GM21367 (cell line): ENCODE measurements around the gene DNAJC17.

Experiments used
- ATAC-seq: cut with Tn5 transposase; IDR thresholded peaks from one replicate; pipeline ENCODE4 v1.9.1; 2021; ENCODE audit not compliant: unreplicated experiment

DNAJC17 gene

GRCh38 chr15:40807028-40807887 is at the start of gene DNAJC17, which contains the start of gene ZFYVE19:
Gene DNAJC17 (minus strand): TSS chr15:40807473. CDS start chr15:40807446, 27 bp downstream.
Gene ZFYVE19 (plus strand): TSS chr15:40807089. CDS start chr15:40807590, 501 bp downstream.
- peak; percentile 83 for ATAC-seq

- no peak for ATAC-seq
Measured at GRCh38 chr15:40856746-40857145, 49.5 kb upstream of the DNAJC17 start.

GRCh38 chr15:40855706-40856234 is 48.5 kb upstream of the DNAJC17 start:
- no peak for ATAC-seq

- ATAC-seq, result no peak
Measured at GRCh38 chr15:40854161-40854560, 46.9 kb upstream of the DNAJC17 start.

GRCh38 chr15:40853241-40853890 is 46.1 kb upstream of the DNAJC17 start:
- ATAC-seq, result no peak

- ATAC-seq, result no peak
Measured at GRCh38 chr15:40852529-40852928, 45.3 kb upstream of the DNAJC17 start.

- ATAC-seq, result no peak
Measured at GRCh38 chr15:40850576-40851112, 43.4 kb upstream of the DNAJC17 start.

- ATAC-seq, result peak; percentile 58
Measured at GRCh38 chr15:40847223-40847961, 40.1 kb upstream of the DNAJC17 start.

GRCh38 chr15:40846841-40847222 is 39.6 kb upstream of the DNAJC17 start:
- ATAC-seq, result no peak

- no peak for ATAC-seq
Measured at GRCh38 chr15:40845511-40846284, 38.4 kb upstream of the DNAJC17 start.

GRCh38 chr15:40845036-40845435 is 37.8 kb upstream of the DNAJC17 start:
- ATAC-seq, result no peak

- ATAC-seq, result no peak
Measured at GRCh38 chr15:40844696-40845030, 37.4 kb upstream of the DNAJC17 start.

- no peak for ATAC-seq
Measured at GRCh38 chr15:40843885-40844695, 36.8 kb upstream of the DNAJC17 start, which contains the start of gene SPINT1. Gene SPINT1 (plus strand): TSS chr15:40844048. CDS start chr15:40844555, 507 bp downstream.

- ATAC-seq, result no peak
Measured at GRCh38 chr15:40843261-40843884, 36.1 kb upstream of the DNAJC17 start.

GRCh38 chr15:40841741-40842140 is 34.5 kb upstream of the DNAJC17 start:
- no peak for ATAC-seq

- no peak for ATAC-seq
Measured at GRCh38 chr15:40838756-40839155, 31.5 kb upstream of the DNAJC17 start.

GRCh38 chr15:40836020-40836419 is 28.7 kb upstream of the DNAJC17 start:
- ATAC-seq, result no peak

- no peak for ATAC-seq
Measured at GRCh38 chr15:40832903-40833302, 25.6 kb upstream of the DNAJC17 start.

- ATAC-seq, result no peak
Measured at GRCh38 chr15:40831861-40832260, 24.6 kb upstream of the DNAJC17 start.
